IPS-11a (cell line): ENCODE data around the gene DCLK2.
"Not testable (repeated sequence)": the region's sequence is repeated elsewhere in the genome, so short reads cannot be mapped to it uniquely, and the experiment has no call there.

Source experiments
- H3K4me3 ChIP-seq: one replicate; pipeline ENCODE4 v1.5.1; 2013; ENCODE audit warnings: low read depth, low read length, control low read depth

The DCLK2 gene

GRCh38 chr4:150145090-150145945 is 67.1 kb downstream of the DCLK2 start:
- no peak overlapping the region for H3K4me3 ChIP-seq

GRCh38 chr4:150145946-150146340 is 67.7 kb downstream of the DCLK2 start:
- no peak overlapping the region for H3K4me3 ChIP-seq

GRCh38 chr4:150149381-150149780 is 71.1 kb downstream of the DCLK2 start:
- H3K4me3 ChIP-seq = no peak overlapping the region

- H3K4me3 ChIP-seq = no peak overlapping the region
Measured at GRCh38 chr4:150150629-150151062, 72.4 kb downstream of the DCLK2 start.

- no peak overlapping the region for H3K4me3 ChIP-seq
Measured at GRCh38 chr4:150152766-150153165, 74.5 kb downstream of the DCLK2 start.

- no peak overlapping the region for H3K4me3 ChIP-seq
Measured at GRCh38 chr4:150155391-150155790, 77.1 kb downstream of the DCLK2 start.

GRCh38 chr4:150156543-150156942 is 78.3 kb downstream of the DCLK2 start:
- no peak overlapping the region for H3K4me3 ChIP-seq

- H3K4me3 ChIP-seq = no peak overlapping the region
Measured at GRCh38 chr4:150158041-150158440, 79.8 kb downstream of the DCLK2 start.

GRCh38 chr4:150160473-150160872 is 82.2 kb downstream of the DCLK2 start:
- H3K4me3 ChIP-seq = no peak overlapping the region

- H3K4me3 ChIP-seq = no peak overlapping the region
Measured at GRCh38 chr4:150161109-150161508, 82.9 kb downstream of the DCLK2 start.

- H3K4me3 ChIP-seq = not testable (repeated sequence)
Measured at GRCh38 chr4:150162020-150162419, 83.8 kb downstream of the DCLK2 start.

GRCh38 chr4:150164055-150164454 is 85.8 kb downstream of the DCLK2 start:
- H3K4me3 ChIP-seq = no peak overlapping the region

GRCh38 chr4:150164956-150165629 is 86.8 kb downstream of the DCLK2 start:
- no peak overlapping the region for H3K4me3 ChIP-seq

- H3K4me3 ChIP-seq = no peak overlapping the region
Measured at GRCh38 chr4:150167054-150167453, 88.8 kb downstream of the DCLK2 start.

- H3K4me3 ChIP-seq = no peak overlapping the region
Measured at GRCh38 chr4:150173432-150173861, 95.2 kb downstream of the DCLK2 start.

GRCh38 chr4:150173982-150174398 is 95.7 kb downstream of the DCLK2 start:
- H3K4me3 ChIP-seq = no peak overlapping the region

- H3K4me3 ChIP-seq = no peak overlapping the region
Measured at GRCh38 chr4:150176547-150176946, 98.3 kb downstream of the DCLK2 start.

GRCh38 chr4:150178161-150178560 is 99.9 kb downstream of the DCLK2 start:
- no peak overlapping the region for H3K4me3 ChIP-seq

GRCh38 chr4:150181536-150181935 is 103.3 kb downstream of the DCLK2 start:
- H3K4me3 ChIP-seq = no peak overlapping the region

GRCh38 chr4:150182794-150183193 is 104.5 kb downstream of the DCLK2 start:
- no peak overlapping the region for H3K4me3 ChIP-seq

- not testable (repeated sequence) for H3K4me3 ChIP-seq
Measured at GRCh38 chr4:150185033-150185432, 106.8 kb downstream of the DCLK2 start.

- H3K4me3 ChIP-seq = no peak overlapping the region
Measured at GRCh38 chr4:150192986-150193385, 114.7 kb downstream of the DCLK2 start.
